ENCODE measurements around the gene VPS11.

DNA sequence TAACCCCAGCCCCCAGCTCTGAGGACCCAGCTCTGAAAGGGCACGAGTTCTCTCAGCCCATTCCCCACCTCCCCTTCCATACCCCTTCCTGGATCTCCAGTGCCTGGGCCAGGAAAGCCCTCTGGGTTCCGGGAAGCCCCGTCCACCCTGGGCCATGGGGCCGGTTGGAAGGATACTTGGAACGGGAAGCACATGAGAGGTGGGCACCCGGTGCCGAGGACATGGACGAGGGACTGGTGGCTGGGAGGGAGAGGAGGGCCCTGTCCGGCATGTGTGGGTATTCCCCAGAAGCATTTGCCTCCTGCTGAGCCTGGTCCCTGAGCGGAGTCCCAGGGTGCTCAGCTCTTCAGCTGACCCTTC is 48.6 kb downstream of the VPS11 start:
- TF ChIP-seq, protein P1, sequence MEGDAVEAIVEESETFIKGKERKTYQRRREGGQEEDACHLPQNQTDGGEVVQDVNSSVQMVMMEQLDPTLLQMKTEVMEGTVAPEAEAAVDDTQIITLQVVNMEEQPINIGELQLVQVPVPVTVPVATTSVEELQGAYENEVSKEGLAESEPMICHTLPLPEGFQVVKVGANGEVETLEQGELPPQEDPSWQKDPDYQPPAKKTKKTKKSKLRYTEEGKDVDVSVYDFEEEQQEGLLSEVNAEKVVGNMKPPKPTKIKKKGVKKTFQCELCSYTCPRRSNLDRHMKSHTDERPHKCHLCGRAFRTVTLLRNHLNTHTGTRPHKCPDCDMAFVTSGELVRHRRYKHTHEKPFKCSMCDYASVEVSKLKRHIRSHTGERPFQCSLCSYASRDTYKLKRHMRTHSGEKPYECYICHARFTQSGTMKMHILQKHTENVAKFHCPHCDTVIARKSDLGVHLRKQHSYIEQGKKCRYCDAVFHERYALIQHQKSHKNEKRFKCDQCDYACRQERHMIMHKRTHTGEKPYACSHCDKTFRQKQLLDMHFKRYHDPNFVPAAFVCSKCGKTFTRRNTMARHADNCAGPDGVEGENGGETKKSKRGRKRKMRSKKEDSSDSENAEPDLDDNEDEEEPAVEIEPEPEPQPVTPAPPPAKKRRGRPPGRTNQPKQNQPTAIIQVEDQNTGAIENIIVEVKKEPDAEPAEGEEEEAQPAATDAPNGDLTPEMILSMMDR (conservative IDR thresholded peaks at IDR 0.05; ENCODE audit: low read length), result no peak
- no peak for TF ChIP-seq EZH2phosphoT487 (IDR thresholded peaks at IDR 0.05; ENCODE audit: borderline replicate concordance)
